Activated CD8-positive, alpha-beta memory T cell treated with anti-CD3 and anti-CD28 coated beads, Interleukin-2, amount 50 U/mL, for 4 hours (primary cell): ENCODE measurements around the gene DIAPH3.

ENCODE experiments used
- DNase-seq: peaks from one replicate; pipeline ENCODE4 v3.0.0-alpha.2; 2020

Gene DIAPH3

DNA sequence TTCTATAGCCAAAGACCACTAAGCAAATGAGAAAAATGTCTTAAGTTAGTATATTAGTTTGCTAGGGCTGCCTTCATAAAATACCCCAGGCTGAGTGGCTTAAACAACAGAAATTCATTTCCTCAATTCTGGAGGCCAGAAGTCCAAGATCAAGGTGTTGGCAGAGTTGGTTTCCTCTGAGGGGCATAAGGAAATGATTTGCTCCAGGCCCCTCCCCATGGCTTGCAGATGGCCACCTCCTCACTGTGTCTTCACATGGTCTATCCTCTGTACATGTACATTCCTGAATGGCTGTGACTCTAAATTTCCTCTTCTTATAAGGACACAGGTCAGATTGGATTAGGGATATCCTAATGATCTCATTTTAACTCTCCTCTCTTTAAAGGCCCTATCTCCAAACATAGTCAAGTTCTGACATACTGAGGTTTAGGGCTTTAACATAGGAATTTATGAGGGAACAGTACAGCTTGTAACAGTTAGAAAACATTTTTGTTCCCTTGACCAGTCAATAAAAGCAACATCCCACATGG is 307.4 kb downstream of the DIAPH3 start:
- no peak for DNase-seq

GRCh38 chr13:59846845-59847620 is 316.7 kb downstream of the DIAPH3 start:
- no peak for DNase-seq

GRCh38 chr13:59843040-59843439 is 320.7 kb downstream of the DIAPH3 start:
- DNase-seq: no peak

GRCh38 chr13:59842507-59842906 is 321.2 kb downstream of the DIAPH3 start:
- DNase-seq: no peak

DNA sequence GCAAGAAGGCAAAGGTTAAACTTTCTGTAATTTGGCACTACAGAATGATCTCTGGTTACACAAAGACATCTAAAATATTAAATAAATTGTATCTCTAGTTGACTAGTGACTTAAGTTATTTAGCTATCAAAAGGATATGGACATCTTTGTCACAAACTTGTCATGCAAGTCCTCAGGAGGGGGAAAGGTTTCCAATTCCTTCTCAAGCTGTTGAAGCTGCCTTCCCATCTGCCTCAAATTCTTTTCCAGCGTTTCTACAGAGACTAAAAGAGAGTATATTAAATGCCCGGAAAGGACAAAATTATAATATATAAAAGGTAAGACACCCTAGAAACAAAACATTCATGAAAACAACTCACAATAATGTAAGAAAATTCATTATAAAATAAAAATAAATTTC is 324.5 kb downstream of the DIAPH3 start:
- DNase-seq: no peak

DNA sequence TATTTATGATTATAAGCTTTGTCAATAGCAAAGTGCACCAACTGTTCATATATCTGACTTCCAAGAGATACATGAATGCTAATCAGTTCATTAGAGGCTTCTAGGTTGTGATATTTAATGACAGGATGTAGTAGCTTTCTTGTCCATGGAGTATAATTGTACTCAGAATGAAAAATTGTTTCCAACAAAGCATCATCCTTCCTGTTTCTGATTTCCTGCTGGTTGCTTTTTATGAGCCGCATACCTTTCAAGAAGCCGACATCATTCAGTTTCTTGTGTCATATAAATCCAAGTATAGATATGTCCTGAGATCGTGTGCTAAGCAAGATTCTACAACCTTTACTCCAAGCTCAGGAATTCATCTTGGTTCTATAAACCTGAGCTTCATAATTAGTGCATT is 326.6 kb downstream of the DIAPH3 start:
- DNase-seq: no peak

DNA sequence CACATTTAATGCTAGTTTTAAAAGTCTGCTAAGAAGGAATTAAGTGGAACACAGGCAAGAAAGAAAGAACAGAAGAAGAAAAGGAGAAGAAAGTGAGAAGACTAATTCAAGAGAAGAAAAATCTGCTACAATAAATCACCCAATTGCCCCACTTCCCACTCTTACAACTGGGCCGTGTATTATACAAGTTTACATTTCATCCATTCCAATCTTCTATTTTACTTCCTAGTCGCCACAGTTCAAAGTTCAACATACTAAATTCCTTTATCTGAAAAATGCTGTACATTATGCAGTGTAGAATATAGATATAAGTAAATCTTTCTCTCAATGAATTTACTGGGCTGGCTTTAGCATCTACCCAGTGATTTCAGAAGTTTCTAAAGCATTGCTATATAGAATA is 328.2 kb downstream of the DIAPH3 start:
- DNase-seq: no peak

- no peak for DNase-seq
These were observed 328.9 kb downstream of the DIAPH3 start for GRCh38 chr13:59834801-59835200.

DNA sequence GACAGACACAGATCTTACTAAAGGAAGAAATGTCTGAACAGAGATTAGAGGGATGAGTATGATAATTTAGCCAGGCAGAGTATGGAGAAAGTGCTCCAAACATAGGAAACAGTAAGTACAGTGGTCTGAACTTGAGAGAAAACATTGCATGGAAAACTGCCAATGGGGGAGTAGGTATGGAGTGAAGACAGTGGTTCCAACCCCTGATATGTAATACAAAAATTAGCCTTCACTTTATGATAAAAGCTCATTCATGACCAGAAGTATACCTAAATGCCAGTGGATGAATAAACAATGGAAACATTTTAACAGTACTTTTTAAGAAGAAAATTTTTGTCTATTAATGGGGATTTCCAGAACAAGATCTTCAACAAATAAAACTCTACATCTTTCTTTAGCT is 334.0 kb downstream of the DIAPH3 start:
- DNase-seq: no peak

- DNase-seq: no peak
These were observed 340.2 kb downstream of the DIAPH3 start for GRCh38 chr13:59823486-59823885.

DNA sequence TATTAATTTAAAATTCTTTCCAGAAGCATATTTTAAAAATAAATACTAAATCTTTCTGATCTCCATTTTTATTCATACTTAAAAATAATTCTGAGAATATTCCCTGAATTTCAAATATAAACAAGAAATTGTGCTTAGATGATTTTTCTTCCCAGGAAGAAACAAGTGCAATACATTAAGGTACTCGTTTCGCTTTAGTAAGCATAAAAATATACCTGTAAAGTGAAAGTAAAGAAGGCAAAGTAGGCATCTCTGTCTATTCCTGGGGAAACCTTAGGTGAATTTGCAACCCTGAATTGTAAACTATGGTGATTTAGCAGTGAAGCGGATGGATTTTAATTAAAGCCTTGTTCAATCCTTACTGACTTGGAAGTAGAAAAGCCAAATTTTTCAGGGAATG is 354.2 kb downstream of the DIAPH3 start:
- no peak for DNase-seq

- no peak for DNase-seq
These were observed 356.9 kb downstream of the DIAPH3 start for GRCh38 chr13:59806801-59807200.

- DNase-seq: no peak
These were observed 362.4 kb downstream of the DIAPH3 start for GRCh38 chr13:59801107-59801880.

GRCh38 chr13:59793107-59793506 is 370.6 kb downstream of the DIAPH3 start:
- no peak for DNase-seq

DNA sequence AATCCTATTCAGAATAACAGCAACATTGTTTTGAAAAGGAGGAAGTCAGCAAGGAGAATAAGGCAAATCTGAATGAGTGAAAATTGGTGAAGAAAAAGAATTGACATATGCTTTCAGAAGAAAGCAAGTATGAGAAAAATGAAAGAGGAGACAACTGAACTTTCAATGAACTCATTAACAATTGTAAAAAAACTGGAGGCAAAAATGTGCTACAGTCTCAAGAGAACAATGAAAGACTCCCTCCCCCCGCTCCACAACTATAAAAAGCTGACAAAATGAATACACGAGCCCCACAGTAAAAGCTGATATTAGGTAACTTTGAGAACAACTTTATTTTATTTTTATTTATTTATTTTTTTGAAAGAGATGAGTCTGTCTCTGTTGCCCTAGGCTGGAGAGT is 373.1 kb downstream of the DIAPH3 start:
- DNase-seq: no peak

DNA sequence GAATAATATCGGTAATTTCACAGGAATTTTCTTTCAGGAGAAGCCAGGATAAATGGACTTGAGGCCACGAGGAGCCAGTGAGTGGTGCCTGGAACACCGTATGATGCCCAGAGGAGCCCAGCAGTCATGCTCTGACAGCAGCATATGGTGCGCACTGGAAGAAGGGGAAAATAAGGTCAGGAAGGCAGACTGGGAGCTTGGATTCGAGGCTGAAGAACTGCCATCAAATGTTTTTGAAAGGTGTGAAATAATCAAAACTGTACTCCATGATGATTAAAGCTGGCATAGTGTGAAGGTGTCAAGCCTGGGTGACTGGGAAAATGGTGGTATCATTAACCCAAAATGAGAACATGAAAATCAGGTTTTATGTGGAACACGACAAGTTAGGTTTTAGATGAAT is 374.2 kb downstream of the DIAPH3 start:
- DNase-seq: no peak

- DNase-seq: no peak
These were observed 376.0 kb downstream of the DIAPH3 start for GRCh38 chr13:59787679-59788078.

DNA sequence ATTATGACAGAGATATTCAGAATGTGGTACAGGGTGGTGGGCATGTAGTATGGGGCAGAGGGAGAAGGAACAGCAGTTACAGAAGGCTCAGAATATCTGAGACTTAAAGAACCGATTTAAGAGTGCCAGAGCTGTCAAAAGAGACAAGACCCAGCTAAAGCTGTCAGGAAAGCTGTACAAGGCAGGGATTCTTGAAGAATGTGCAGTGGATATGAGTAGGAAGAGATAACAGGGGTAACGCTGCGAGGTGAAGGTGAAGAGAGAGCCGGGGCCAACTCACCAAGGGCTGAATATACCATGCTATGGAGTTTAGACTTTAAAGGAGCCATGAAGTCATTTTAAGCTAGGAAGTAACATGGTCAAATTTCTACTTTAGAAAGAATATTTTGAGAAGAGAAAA is 381.0 kb downstream of the DIAPH3 start:
- no peak for DNase-seq

- DNase-seq: no peak
These were observed 383.7 kb downstream of the DIAPH3 start for GRCh38 chr13:59780058-59780457.

DNA sequence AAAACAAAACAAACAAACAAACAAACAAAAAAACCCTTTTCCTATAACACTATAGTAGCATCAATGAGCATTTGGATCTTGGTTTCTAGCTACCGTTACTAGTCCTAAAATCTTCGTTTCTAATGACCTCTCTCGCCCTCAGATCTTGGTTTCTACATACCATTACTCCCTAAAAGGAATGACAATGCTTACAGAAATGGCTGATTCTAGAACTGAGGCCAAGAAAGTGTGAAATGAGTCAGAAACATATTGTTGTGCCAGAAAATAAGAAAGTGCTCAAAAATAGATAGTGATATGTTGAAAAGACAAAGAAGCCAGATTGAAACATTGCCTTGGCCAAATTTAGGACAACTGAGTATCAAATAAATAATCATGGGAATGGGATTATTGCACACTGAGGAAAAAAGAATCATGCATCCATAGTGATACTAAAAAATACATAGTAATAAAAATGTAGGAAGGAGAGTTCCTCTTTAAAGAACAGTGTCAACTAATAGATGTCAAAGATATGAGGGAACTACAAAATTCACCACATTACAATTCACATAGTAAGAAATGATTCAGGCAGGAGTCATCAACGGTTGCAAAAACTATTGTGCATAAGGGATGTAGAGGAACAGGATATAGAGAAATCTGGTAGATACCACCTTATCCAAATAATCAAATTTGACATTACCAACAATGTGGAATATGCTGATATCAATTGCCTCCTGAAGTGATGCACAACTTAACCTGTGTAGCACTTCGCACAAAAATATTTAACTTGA is 386.6 kb downstream of the DIAPH3 start:
- no peak for DNase-seq

DNA sequence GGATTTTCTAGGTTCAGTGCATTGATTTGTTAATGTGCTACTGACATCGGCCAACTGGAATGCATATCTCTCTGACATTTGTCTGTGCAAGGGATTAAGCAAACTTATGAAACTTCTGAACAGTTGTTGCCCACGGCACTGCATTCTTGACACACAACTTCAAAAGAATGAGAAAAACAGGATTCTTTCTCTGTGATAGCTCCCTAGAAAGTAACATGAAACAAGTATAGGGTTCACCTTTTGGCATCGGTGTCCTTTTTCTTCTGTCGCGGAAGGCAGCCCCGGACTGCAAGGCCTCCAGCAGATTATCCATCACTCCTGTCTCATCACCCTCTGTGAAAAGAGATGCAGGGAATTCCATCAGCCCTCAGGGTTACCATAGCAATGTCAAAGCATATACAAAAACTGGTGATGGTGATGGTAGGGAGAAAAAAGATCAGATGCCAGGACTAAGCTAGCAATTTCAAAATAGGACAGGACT is 389.2 kb downstream of the DIAPH3 start:
- DNase-seq: no peak

DNA sequence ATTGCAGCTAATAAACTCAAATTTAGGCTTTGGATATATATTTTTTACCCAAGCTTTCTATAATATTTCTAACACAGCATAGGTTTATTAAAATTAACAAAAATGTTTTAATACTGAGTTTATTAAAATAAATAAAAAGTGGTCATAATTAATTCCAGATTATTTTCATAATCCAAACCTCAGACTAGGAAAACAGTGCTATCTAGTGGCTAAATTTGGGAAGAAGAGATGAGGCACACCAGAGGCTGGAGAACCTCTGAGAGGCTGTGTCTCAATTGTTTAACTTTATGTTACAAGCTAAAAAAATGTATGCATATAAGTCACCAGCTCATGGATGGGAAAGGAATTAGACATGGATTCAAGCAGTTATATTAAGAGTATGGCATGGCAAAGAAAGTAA is 392.5 kb downstream of the DIAPH3 start:
- DNase-seq: no peak

GRCh38 chr13:59770451-59770850 is 393.3 kb downstream of the DIAPH3 start:
- no peak for DNase-seq
